ENCODE results near the gene SLC25A22. TPM values are rescaled to one million over a fixed set of nuclear protein-coding genes. Genes with fewer than 3 reads are reported as not detected.

Gene SLC25A22
- total and polyA plus RNA-seq, 9 donors: 0.42 to 23.3 (median 15.5) TPM

GRCh38 chr11:837990-838307 lies 39.9 kb upstream of the SLC25A22 start:
- Histone ChIP-seq H3K9me3 (no peaks in the 10 kb centered on the region), H3K27ac (no peak overlapping the region), H3K36me3 (no peaks in the 10 kb centered on the region), H3K27me3 (no peaks in the 10 kb centered on the region), H3K4me1 (ENCODE audit: insufficient read depth) (peaks cover 18% of the 10 kb centered on the region), H3K4me3 (no peak overlapping the region)
- WGBS, 3 donors: 69 to 82% (median 71%) methylated on average over 8 of the region's 8 CpGs
- no peak for DNase-seq
- intact Hi-C loops (cut with DNase I): no loop called here
- TF ChIP-seq EP300 (IDR thresholded peaks at IDR 0.05): no peak
- TF ChIP-seq, protein P1, sequence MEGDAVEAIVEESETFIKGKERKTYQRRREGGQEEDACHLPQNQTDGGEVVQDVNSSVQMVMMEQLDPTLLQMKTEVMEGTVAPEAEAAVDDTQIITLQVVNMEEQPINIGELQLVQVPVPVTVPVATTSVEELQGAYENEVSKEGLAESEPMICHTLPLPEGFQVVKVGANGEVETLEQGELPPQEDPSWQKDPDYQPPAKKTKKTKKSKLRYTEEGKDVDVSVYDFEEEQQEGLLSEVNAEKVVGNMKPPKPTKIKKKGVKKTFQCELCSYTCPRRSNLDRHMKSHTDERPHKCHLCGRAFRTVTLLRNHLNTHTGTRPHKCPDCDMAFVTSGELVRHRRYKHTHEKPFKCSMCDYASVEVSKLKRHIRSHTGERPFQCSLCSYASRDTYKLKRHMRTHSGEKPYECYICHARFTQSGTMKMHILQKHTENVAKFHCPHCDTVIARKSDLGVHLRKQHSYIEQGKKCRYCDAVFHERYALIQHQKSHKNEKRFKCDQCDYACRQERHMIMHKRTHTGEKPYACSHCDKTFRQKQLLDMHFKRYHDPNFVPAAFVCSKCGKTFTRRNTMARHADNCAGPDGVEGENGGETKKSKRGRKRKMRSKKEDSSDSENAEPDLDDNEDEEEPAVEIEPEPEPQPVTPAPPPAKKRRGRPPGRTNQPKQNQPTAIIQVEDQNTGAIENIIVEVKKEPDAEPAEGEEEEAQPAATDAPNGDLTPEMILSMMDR (IDR thresholded peaks at IDR 0.05): no peak
- TF ChIP-seq POLR2A (IDR thresholded peaks at IDR 0.05): no peak

DNA sequence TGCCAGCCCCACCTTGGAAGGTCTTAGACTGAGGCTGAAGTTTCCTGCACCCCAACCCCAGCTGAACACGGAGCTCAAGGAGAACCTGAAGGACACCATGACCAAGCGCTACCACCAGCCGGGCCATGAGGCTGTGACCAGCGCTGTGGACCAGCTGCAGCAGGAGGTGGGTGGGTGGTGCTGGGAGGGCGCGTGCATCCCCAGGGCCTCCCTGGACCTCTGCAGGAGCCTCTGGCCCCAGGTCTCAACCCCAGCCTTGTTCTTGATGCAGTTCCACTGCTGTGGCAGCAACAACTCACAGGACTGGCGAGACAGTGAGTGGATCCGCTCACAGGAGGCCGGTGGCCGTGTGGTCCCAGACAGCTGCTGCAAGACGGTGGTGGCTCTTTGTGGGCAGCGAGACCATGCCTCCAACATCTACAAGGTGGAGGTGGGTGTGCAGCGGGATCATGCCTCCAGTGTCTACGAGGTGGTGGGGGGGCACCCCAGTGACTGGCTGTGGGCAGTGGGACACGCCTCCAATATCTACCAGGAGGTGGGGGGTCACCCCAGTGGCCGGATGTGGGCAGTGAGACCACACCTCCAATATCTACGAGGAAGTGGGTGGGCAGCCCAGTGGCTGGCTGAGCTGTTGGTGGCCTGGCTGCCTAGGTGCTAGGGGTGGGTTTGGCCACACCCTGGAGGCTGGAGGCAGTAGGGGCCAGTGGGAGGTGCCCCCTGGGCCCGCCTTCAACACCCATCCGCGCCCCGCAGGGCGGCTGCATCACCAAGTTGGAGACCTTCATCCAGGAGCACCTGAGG lies 39.3 kb upstream of the SLC25A22 start:
- TF ChIP-seq POLR2A (IDR thresholded peaks at IDR 0.05) (no peak), EP300 (IDR thresholded peaks at IDR 0.05) (no peak)
- TF ChIP-seq, protein P1 (IDR thresholded peaks at IDR 0.05): no peak
- intact Hi-C loops (cut with DNase I): no loop called here
- no peaks in the 10 kb centered on the region for H3K27me3 ChIP-seq
- H3K27ac ChIP-seq: no peak overlapping the region
- H3K4me1 ChIP-seq (ENCODE audit: insufficient read depth): peaks cover 20% of the 10 kb centered on the region
- no peaks in the 10 kb centered on the region for H3K9me3 ChIP-seq
- no peak overlapping the region for H3K4me3 ChIP-seq
- WGBS, 3 donors: 79 to 85% (median 84%) methylated on average over 22 of the region's 22 CpGs
- DNase-seq: no peak
- H3K36me3 ChIP-seq: no peaks in the 10 kb centered on the region

- TF ChIP-seq POLR2A (IDR thresholded peaks at IDR 0.05) (no peak), EP300 (IDR thresholded peaks at IDR 0.05) (no peak)
- TF ChIP-seq, protein P1 (IDR thresholded peaks at IDR 0.05): no peak
- Histone ChIP-seq H3K27ac (no peak overlapping the region), H3K4me3 (no peak overlapping the region), H3K4me1 (ENCODE audit: insufficient read depth) (peaks cover 23% of the 10 kb centered on the region), H3K36me3 (no peaks in the 10 kb centered on the region), H3K9me3 (no peaks in the 10 kb centered on the region), H3K27me3 (no peaks in the 10 kb centered on the region)
- DNase-seq: no peak
- 76 to 92% (median 82%) methylated on average over 8 to 9 of the region's 9 CpGs for WGBS, 3 donors
- intact Hi-C loops (cut with DNase I): no loop called here
Observed at GRCh38 chr11:836700-837099, 38.6 kb upstream of the SLC25A22 start.

GRCh38 chr11:836274-836673 lies 38.2 kb upstream of the SLC25A22 start:
- 88 to 93% (median 89%) methylated on average over 5 to 14 of the region's 14 CpGs for WGBS, 3 donors
- Histone ChIP-seq H3K4me1 (ENCODE audit: insufficient read depth) (peaks cover 21% of the 10 kb centered on the region), H3K27me3 (no peaks in the 10 kb centered on the region), H3K36me3 (no peaks in the 10 kb centered on the region), H3K4me3 (no peak overlapping the region), H3K27ac (no peak overlapping the region), H3K9me3 (no peaks in the 10 kb centered on the region)
- intact Hi-C loops (cut with DNase I): no loop called here
- TF ChIP-seq, protein P1 (IDR thresholded peaks at IDR 0.05): no peak
- TF ChIP-seq EP300 (IDR thresholded peaks at IDR 0.05) (no peak), POLR2A (IDR thresholded peaks at IDR 0.05) (no peak)
- no peak for DNase-seq
